HUES6 (cell line): Measurements from ENCODE around the gene IGHMBP2.
"Not testable (repeated sequence)": the region's sequence is repeated elsewhere in the genome, so short reads cannot be mapped to it uniquely, and the experiment has no call there.

ENCODE experiments used
- H3K27ac ChIP-seq: 2 replicates; pipeline ENCODE4 v1.7.0; 2013; ENCODE audit warnings: low read depth, mild to moderate bottlenecking, low read length, inconsistent platforms
- H3K27me3 ChIP-seq: 2 replicates; pipeline ENCODE4 v1.6.1; 2013; ENCODE audit warnings: low read length; ENCODE audit not compliant: control insufficient read depth, insufficient read depth
- H3K36me3 ChIP-seq: 2 replicates; pipeline ENCODE4 v1.6.1; 2013; ENCODE audit warnings: low read length; ENCODE audit not compliant: control insufficient read depth, insufficient read depth
- H3K4me1 ChIP-seq: 2 replicates; pipeline ENCODE4 v1.6.1; 2013; ENCODE audit warnings: low read length; ENCODE audit not compliant: control insufficient read depth, insufficient read depth
- H3K4me3 ChIP-seq: 2 replicates; pipeline ENCODE4 v1.5.1; 2013; ENCODE audit warnings: low read depth, low read length
- H3K9ac ChIP-seq: one replicate; pipeline ENCODE4 v1.6.1; 2013; ENCODE audit warnings: mild to moderate bottlenecking, low read length
- H3K9me3 ChIP-seq: 2 replicates; pipeline ENCODE4 v1.6.1; 2013; ENCODE audit warnings: low read depth, low read length; ENCODE audit not compliant: control insufficient read depth, insufficient read depth

IGHMBP2 gene

GRCh38 chr11:68867066-68867465 is 36.6 kb upstream of the IGHMBP2 start:
- H3K9ac ChIP-seq = no peak overlapping the region
- no peak overlapping the region for H3K4me3 ChIP-seq
- H3K9me3 ChIP-seq = peaks cover 17% of the 10 kb centered on the region
- no peaks in the 10 kb centered on the region for H3K27me3 ChIP-seq
- peaks cover 31% of the 10 kb centered on the region for H3K4me1 ChIP-seq
- H3K36me3 ChIP-seq = no peaks in the 10 kb centered on the region
- no peak overlapping the region for H3K27ac ChIP-seq

- Histone ChIP-seq H3K27ac (no peak overlapping the region), H3K4me1 (peaks cover 31% of the 10 kb centered on the region), H3K4me3 (no peak overlapping the region), H3K9ac (no peak overlapping the region), H3K9me3 (peaks cover 11% of the 10 kb centered on the region), H3K27me3 (no peaks in the 10 kb centered on the region), H3K36me3 (no peaks in the 10 kb centered on the region)
Measured at GRCh38 chr11:68868221-68868835, 35.4 kb upstream of the IGHMBP2 start.

DNA sequence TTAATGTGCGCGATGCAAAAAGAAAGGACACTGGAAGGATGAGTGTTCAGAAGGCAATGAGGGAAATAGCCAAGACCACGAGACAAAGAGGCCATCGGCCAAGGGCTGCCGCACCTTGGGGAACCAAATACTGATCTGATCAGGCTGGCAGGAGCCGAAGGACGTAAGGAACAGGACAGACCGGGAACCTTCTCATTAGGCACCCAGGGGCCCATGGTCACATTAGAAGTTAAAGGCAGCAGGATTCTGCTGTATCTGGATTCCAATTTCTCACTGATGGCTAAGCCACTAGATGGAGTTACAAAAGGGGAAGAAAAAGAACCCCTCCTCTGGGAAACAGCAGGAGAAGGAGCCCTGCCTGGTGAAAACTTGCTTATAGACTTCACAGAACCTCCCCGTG is 33.2 kb upstream of the IGHMBP2 start:
- H3K9ac ChIP-seq = peak overlapping the region; percentile 31
- no peaks in the 10 kb centered on the region for H3K9me3 ChIP-seq
- peak overlapping the region; percentile 32; the same call in 1 of the 2 replicates for H3K4me3 ChIP-seq
- no peaks in the 10 kb centered on the region for H3K27me3 ChIP-seq
- no peak overlapping the region for H3K27ac ChIP-seq
- no peaks in the 10 kb centered on the region for H3K36me3 ChIP-seq
- peaks cover 31% of the 10 kb centered on the region for H3K4me1 ChIP-seq

- Histone ChIP-seq H3K9me3 (no peaks in the 10 kb centered on the region), H3K27ac (no peak overlapping the region), H3K27me3 (no peaks in the 10 kb centered on the region), H3K4me1 (peaks cover 28% of the 10 kb centered on the region), H3K36me3 (no peaks in the 10 kb centered on the region), H3K4me3 (no peak overlapping the region), H3K9ac (no peak overlapping the region)
Measured at GRCh38 chr11:68872216-68873003, 31.3 kb upstream of the IGHMBP2 start.

DNA sequence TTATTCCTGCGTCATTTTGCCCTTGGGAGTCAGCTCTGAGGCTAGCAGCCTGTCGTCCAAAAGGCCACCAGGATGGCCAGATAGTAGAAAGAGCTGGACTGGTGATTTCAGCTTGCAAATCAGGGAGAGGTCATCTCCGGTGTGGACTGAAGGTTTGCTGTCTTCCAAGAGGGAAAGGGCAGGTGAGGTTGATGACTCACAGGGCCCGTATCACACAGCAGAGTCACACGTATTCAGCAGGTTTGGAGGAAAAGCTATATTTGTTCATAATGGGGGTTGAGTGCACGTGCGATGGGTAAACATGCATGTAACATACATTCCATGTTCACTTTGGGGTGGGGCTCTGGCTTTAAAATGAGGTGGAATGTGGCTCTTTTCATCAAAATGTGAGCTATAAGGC is 25.7 kb upstream of the IGHMBP2 start:
- no peak overlapping the region for H3K9ac ChIP-seq
- no peaks in the 10 kb centered on the region for H3K27me3 ChIP-seq
- peaks cover 5% of the 10 kb centered on the region; the same call in 1 of the 2 replicates for H3K36me3 ChIP-seq
- no peaks in the 10 kb centered on the region for H3K9me3 ChIP-seq
- no peak overlapping the region for H3K4me3 ChIP-seq
- H3K4me1 ChIP-seq = no peaks in the 10 kb centered on the region
- no peak overlapping the region for H3K27ac ChIP-seq

GRCh38 chr11:68880851-68881250 is 22.8 kb upstream of the IGHMBP2 start:
- no peak overlapping the region for H3K27ac ChIP-seq

GRCh38 chr11:68881320-68881719 is 22.4 kb upstream of the IGHMBP2 start:
- Histone ChIP-seq H3K27me3 (no peaks in the 10 kb centered on the region), H3K4me1 (no peaks in the 10 kb centered on the region), H3K9ac (no peak overlapping the region), H3K9me3 (no peaks in the 10 kb centered on the region), H3K27ac (no peak overlapping the region), H3K36me3 (peaks cover 5% of the 10 kb centered on the region; the same call in 1 of the 2 replicates), H3K4me3 (no peak overlapping the region)

More at GRCh38 chr11:68880851-68881250, 22.8 kb upstream of the IGHMBP2 start:
- Histone ChIP-seq H3K4me1 (no peaks in the 10 kb centered on the region), H3K27me3 (no peaks in the 10 kb centered on the region), H3K9me3 (no peaks in the 10 kb centered on the region), H3K36me3 (peaks cover 5% of the 10 kb centered on the region; the same call in 1 of the 2 replicates), H3K4me3 (no peak overlapping the region), H3K9ac (no peak overlapping the region)

DNA sequence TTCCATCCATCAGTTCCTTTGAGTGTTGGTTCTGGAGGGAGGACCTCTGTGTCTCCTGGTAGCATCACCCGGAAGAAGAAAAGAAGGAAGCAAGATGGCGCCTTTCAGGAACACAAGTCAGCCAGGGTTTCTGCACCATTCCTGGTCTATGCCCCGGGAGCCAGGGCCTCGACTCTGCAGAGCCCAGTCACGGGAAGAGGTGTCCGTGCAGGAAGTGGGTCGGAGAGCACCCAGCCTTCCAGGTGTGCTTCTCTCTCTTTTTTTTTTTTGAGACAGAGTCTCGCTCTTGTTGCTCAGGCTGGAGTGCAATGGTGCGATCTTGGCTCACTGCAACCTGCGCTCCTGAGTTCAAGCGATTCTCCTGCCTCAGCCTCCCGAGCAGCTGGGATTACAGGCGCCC is 21.3 kb upstream of the IGHMBP2 start:
- H3K36me3 ChIP-seq = peaks cover 5% of the 10 kb centered on the region; the same call in 1 of the 2 replicates
- H3K9ac ChIP-seq = no peak overlapping the region
- no peaks in the 10 kb centered on the region for H3K4me1 ChIP-seq
- no peak overlapping the region for H3K27ac ChIP-seq
- no peak overlapping the region for H3K4me3 ChIP-seq
- no peaks in the 10 kb centered on the region for H3K9me3 ChIP-seq
- H3K27me3 ChIP-seq = no peaks in the 10 kb centered on the region

DNA sequence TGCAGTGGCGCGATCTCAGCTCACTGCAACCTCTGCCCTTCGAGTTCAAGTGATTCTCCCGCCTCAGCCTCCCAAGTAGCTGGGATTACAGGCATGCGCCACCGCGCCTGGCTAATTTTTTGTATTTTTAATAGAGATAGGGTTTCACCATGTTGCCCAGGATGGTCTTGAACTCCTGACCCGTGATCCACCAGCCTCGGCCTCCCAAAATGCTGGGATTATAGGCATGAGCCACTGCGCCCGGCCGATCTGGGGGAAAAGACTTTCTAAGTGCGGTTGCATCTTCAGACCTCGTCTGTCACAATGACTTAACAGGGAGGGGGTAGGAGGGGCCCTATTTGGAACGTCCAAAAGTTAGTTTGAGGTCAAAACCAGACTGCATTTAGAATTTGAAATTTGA is 18.9 kb upstream of the IGHMBP2 start:
- not testable (repeated sequence) for H3K27ac ChIP-seq, H3K9me3 ChIP-seq, H3K9ac ChIP-seq, H3K27me3 ChIP-seq, H3K4me1 ChIP-seq, H3K4me3 ChIP-seq
- peaks cover 10% of the 10 kb centered on the region for H3K36me3 ChIP-seq

- H3K9ac ChIP-seq = no peak overlapping the region
- no peaks in the 10 kb centered on the region for H3K27me3 ChIP-seq
- H3K36me3 ChIP-seq = peaks cover 46% of the 10 kb centered on the region
Measured at GRCh38 chr11:68889948-68890446, 13.7 kb upstream of the IGHMBP2 start.

DNA sequence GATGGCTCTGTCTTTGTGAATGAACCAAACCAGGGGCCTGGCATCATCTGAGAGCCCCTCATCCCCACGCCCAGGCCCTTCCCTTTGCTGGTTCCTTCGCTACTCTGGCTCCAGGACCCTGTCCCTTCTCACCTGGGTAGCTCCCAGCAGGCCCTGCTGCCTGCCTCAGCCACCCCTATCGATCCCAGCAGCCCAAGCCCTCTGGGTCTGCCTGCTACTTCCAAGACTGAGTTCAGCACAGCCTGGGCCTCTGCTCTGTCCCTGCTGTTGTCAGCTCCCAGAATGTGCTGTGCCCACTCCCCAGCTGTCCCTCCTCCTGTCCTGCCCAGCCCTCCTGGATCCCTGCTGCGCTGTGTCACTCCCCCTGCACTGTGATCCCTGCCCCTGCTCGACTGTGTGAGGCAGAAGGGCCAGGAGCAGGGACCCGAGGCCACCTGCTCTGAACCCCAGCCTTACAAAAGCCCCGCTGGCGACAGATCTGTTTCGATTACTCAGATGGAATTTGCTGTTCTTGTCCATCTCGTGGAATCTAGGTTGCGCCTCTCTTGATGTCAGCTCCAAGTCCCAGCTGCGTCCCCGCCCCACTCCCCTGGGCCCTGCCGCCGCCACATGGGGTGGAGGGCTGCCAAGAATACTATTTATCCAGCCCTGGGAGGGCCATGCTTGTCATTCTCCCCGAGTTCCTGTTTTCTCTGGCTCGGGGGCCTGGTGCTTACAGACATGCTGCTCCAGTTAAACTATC is 13.0 kb upstream of the IGHMBP2 start:
- H3K27me3 ChIP-seq = no peaks in the 10 kb centered on the region
- H3K4me3 ChIP-seq = no peak overlapping the region
- peaks cover 52% of the 10 kb centered on the region for H3K36me3 ChIP-seq
- peaks cover 7% of the 10 kb centered on the region for H3K4me1 ChIP-seq
- no peaks in the 10 kb centered on the region for H3K9me3 ChIP-seq
- H3K9ac ChIP-seq = no peak overlapping the region
- no peak overlapping the region for H3K27ac ChIP-seq

More at GRCh38 chr11:68889948-68890446, 13.7 kb upstream of the IGHMBP2 start:
- Histone ChIP-seq H3K4me1 (peaks cover 7% of the 10 kb centered on the region), H3K27ac (no peak overlapping the region), H3K9me3 (no peaks in the 10 kb centered on the region), H3K4me3 (no peak overlapping the region)
